SK-N-MC (cell line): ENCODE measurements around the gene MAN2A2.

ENCODE experiments used
- DNase-seq: peaks from one replicate; pipeline ENCODE4 v3.0.0-alpha.2; 2011; ENCODE audit warnings: low read depth, low spot score
- H3K27ac ChIP-seq: fragments of 200-600 bp; sonication (generic); 2 replicates; pipeline ENCODE4 v1.5.1; 2016; ENCODE audit warnings: mixed run types
- H3K36me3 ChIP-seq: fragments of 200-600 bp; sonication (generic); 2 replicates; pipeline ENCODE4 v1.6.1; 2017; ENCODE audit warnings: antibody characterized with exemption, low read length, mixed read lengths; ENCODE audit not compliant: insufficient read depth
- H3K4me3 ChIP-seq: fragments of 200-600 bp; sonication (generic); 2 replicates; pipeline ENCODE4 v1.5.1; 2016
- H3K9ac ChIP-seq: fragments of 200-600 bp; sonication (generic); 2 replicates; pipeline ENCODE4 v1.8.0; 2017; ENCODE audit warnings: mixed run types, mixed read lengths; ENCODE audit not compliant: insufficient read length
- H3K9me3 ChIP-seq: fragments of 200-600 bp; sonication (generic); 2 replicates; pipeline ENCODE4 v1.6.1; 2017; ENCODE audit warnings: low read depth, mild to moderate bottlenecking, antibody characterized with exemption, low read length, moderate library complexity, mixed read lengths
- EZH2 ChIP-seq: fragments of 200-600 bp; sonication (generic); IDR thresholded peaks from one replicate; pipeline ENCODE4 v1.6.1; 2017; ENCODE audit warnings: antibody characterized with exemption
- FOXP2 ChIP-seq: optimal IDR thresholded peaks from 2 replicates; pipeline ENCODE3; 2011; ENCODE audit warnings: mild to moderate bottlenecking, moderate library complexity; ENCODE audit not compliant: insufficient read depth; ENCODE audit errors: extremely low read length, control extremely low read depth
- POLR2AphosphoS5 ChIP-seq: IDR thresholded peaks from 2 replicates; pipeline ENCODE4 v1.6.1; 2012; ENCODE audit warnings: mild to moderate bottlenecking, low read depth, low read length, borderline replicate concordance

MAN2A2 gene

GRCh38 chr15:90954712-90955623 is 51.9 kb downstream of the MAN2A2 start, which contains the start of gene RCCD1:
Gene RCCD1, plus strand, starts transcription at chr15:90954884. Its CDS starts 1,851 bp downstream, at chr15:90956735.
- Histone ChIP-seq H3K9me3 (no peaks in the 10 kb centered on the region), H3K4me3 (peak within 1 kb of the TSS; percentile 63), H3K9ac (peak within 1 kb of the TSS; percentile 63), H3K36me3 (peaks cover 30% of the 10 kb centered on the region; the same call in 1 of the 2 replicates), H3K27ac (peak within 1 kb of the TSS; percentile 42; the same call in 1 of the 2 replicates)
- no peak for DNase-seq
- TF ChIP-seq POLR2AphosphoS5, result peak; percentile 42; the same call in 1 of the 2 replicates
- TF ChIP-seq EZH2, result no peak

- no peak for DNase-seq
- Histone ChIP-seq H3K36me3 (peaks cover 24% of the 10 kb centered on the region; the same call in 1 of the 2 replicates), H3K9me3 (no peaks in the 10 kb centered on the region)
Observed at GRCh38 chr15:90955624-90956273, 52.6 kb downstream of the MAN2A2 start.

GRCh38 chr15:90956274-90957030 is 53.4 kb downstream of the MAN2A2 start:
- peak overlapping the region; percentile 75 for H3K9ac ChIP-seq
- no peaks in the 10 kb centered on the region for H3K9me3 ChIP-seq
- peaks cover 21% of the 10 kb centered on the region; the same call in 1 of the 2 replicates for H3K36me3 ChIP-seq
- peak overlapping the region; percentile 76 for H3K4me3 ChIP-seq
- TF ChIP-seq EZH2 (no peak), FOXP2 (peak; percentile 33), POLR2AphosphoS5 (peak; percentile 38; the same call in 1 of the 2 replicates)
- no peak for DNase-seq
- peak overlapping the region; percentile 37; the same call in 1 of the 2 replicates for H3K27ac ChIP-seq

More at GRCh38 chr15:90955624-90956273, 52.6 kb downstream of the MAN2A2 start:
- no peak overlapping the region for H3K9ac ChIP-seq
- TF ChIP-seq FOXP2 (no peak), POLR2AphosphoS5 (no peak), EZH2 (no peak)
- H3K27ac ChIP-seq, result peak overlapping the region; percentile 37; the same call in 1 of the 2 replicates
- H3K4me3 ChIP-seq, result peak overlapping the region; percentile 63

- Histone ChIP-seq H3K27ac (no peak overlapping the region), H3K4me3 (peak overlapping the region; percentile 76), H3K9me3 (no peaks in the 10 kb centered on the region), H3K9ac (peak overlapping the region; percentile 75), H3K36me3 (peaks cover 18% of the 10 kb centered on the region; the same call in 1 of the 2 replicates)
- no peak for DNase-seq
- no peak for TF ChIP-seq POLR2AphosphoS5
- no peak for TF ChIP-seq EZH2
- no peak for TF ChIP-seq FOXP2
Observed at GRCh38 chr15:90957031-90957790, 54.1 kb downstream of the MAN2A2 start.

GRCh38 chr15:90957791-90958190 is 54.7 kb downstream of the MAN2A2 start:
- Histone ChIP-seq H3K4me3 (peak overlapping the region; percentile 76), H3K9me3 (no peaks in the 10 kb centered on the region), H3K36me3 (peaks cover 14% of the 10 kb centered on the region; the same call in 1 of the 2 replicates), H3K9ac (no peak overlapping the region), H3K27ac (no peak overlapping the region)
- DNase-seq, result no peak
- TF ChIP-seq FOXP2, result no peak
- TF ChIP-seq EZH2, result no peak
- no peak for TF ChIP-seq POLR2AphosphoS5

GRCh38 chr15:90959028-90959595 is 56.0 kb downstream of the MAN2A2 start:
- Histone ChIP-seq H3K36me3 (peaks cover 15% of the 10 kb centered on the region), H3K9me3 (no peaks in the 10 kb centered on the region), H3K4me3 (no peak overlapping the region), H3K9ac (no peak overlapping the region), H3K27ac (no peak overlapping the region)
- DNase-seq, result no peak
- TF ChIP-seq EZH2 (no peak), FOXP2 (no peak), POLR2AphosphoS5 (no peak)

GRCh38 chr15:90959894-90960293 is 56.8 kb downstream of the MAN2A2 start:
- Histone ChIP-seq H3K4me3 (no peak overlapping the region), H3K27ac (no peak overlapping the region), H3K9ac (no peak overlapping the region), H3K36me3 (peaks cover 22% of the 10 kb centered on the region), H3K9me3 (no peaks in the 10 kb centered on the region)
- no peak for DNase-seq
- TF ChIP-seq FOXP2, result no peak
- TF ChIP-seq POLR2AphosphoS5, result no peak
- TF ChIP-seq EZH2, result no peak
